Prostate gland (tissue), 2 donors: ENCODE measurements around the gene BNC2. TPM values are rescaled to one million over a fixed set of nuclear protein-coding genes. Genes with fewer than 3 reads are reported as not detected.

Source experiments
- DNase-seq: peaks from one replicate; pipeline ENCODE4 v3.0.0-alpha.2; 2019; ENCODE audit warnings: low spot score
- H3K27ac ChIP-seq, 2 donors: fragments of 200-600 bp; sonication (generic); 2 replicates each; pipeline ENCODE4 v1.5.1; 2017 to 2019
- H3K27me3 ChIP-seq: fragments of 200-600 bp; sonication (generic); replicated peaks from 2 replicates; pipeline ENCODE4 v1.5.1; 2019; ENCODE audit not compliant: insufficient read depth
- H3K36me3 ChIP-seq, 2 donors: fragments of 200-600 bp; sonication (generic); 1 replicate in 1 of 2; 2 replicates in 1 of 2; pipeline versions ENCODE4 v1.5.1 to v1.8.1; 2017 to 2019
- H3K4me1 ChIP-seq: fragments of 200-600 bp; sonication (generic); replicated peaks from 2 replicates; pipeline ENCODE4 v1.5.1; 2019
- H3K4me3 ChIP-seq, 2 donors: fragments of 200-600 bp; sonication (generic); 2 replicates each; pipeline ENCODE4 v1.5.1; 2017 to 2019
- H3K9me3 ChIP-seq: fragments of 200-600 bp; sonication (generic); 2 replicates; pipeline ENCODE4 v1.5.1; 2017
- CTCF ChIP-seq, 4 experiments: fragments of 200-600 bp in 2 of 4; fragments of 450-650 bp in 2 of 4; sonication (generic) in 2 of 4; IDR thresholded peaks; 1 replicate in 3 of 4; 2 replicates in 1 of 4; pipeline ENCODE4 v1.5.1; 2016 to 2019; ENCODE audit warnings: antibody characterized with exemption in 4 of 4, mild to moderate bottlenecking in 2 of 4, moderate library complexity in 2 of 4
- POLR2A ChIP-seq: fragments of 450-650 bp; IDR thresholded peaks from one replicate; pipeline ENCODE4 v1.6.1; 2016; ENCODE audit warnings: antibody characterized with exemption, mild to moderate bottlenecking
- POLR2AphosphoS5 ChIP-seq: sonication (generic); formaldehyde crosslinking; IDR thresholded peaks from one replicate; pipeline ENCODE4 v1.6.1; 2017; ENCODE audit warnings: antibody characterized with exemption
- WGBS: methylation state at CpG from one replicate; pipeline ENCODE4 v1.1.5; 2018; 5-methylcytosine and 5-hydroxymethylcytosine counted together
- intact Hi-C: fragments of 100-400 bp; cut with DNase I; formaldehyde crosslinking; loops from one replicate; pipeline ENCODE4 v1.14.2; 2022
- total RNA-seq, 2 donors: library from RNA; depleted of rRNA; stranded (reverse); fragments of >200 nt; gene quantifications; one replicate each; pipeline ENCODE4 v1.1.0, GENCODE V29; 2016

BNC2 gene
- total RNA-seq, 2 donors from 2014 or later: 4.9 to 37.2 TPM

- no peak overlapping the region for H3K4me3 ChIP-seq
- no peaks in the 10 kb centered on the region for H3K9me3 ChIP-seq
- no peaks in the 10 kb centered on the region for H3K27me3 ChIP-seq
- no peaks in the 10 kb centered on the region for H3K4me1 ChIP-seq
- H3K36me3 ChIP-seq: no peaks in the 10 kb centered on the region
- no peak for DNase-seq
- WGBS: 57% methylated on average over 10 of the region's 10 CpGs
- intact Hi-C loops: loop anchor here (5.0 kb wide), 1 partner anchor 38 kb away; no protein-coding TSS in a partner anchor
- no peak for TF ChIP-seq POLR2A
- TF ChIP-seq POLR2AphosphoS5: no peak
- no peak for TF ChIP-seq CTCF (IDR thresholded peaks at IDR 0.05)
- no peak overlapping the region for H3K27ac ChIP-seq
Measured at GRCh38 chr9:16864649-16865434, 5.6 kb downstream of the BNC2 start.

GRCh38 chr9:16848179-16848578 lies 22.3 kb downstream of the BNC2 start:
- no peaks in the 10 kb centered on the region for H3K36me3 ChIP-seq
- no peak for TF ChIP-seq CTCF (IDR thresholded peaks at IDR 0.05)
- TF ChIP-seq POLR2AphosphoS5: no peak
- TF ChIP-seq POLR2A: no peak
- no peaks in the 10 kb centered on the region for H3K4me1 ChIP-seq
- H3K27me3 ChIP-seq: no peaks in the 10 kb centered on the region
- no peak overlapping the region for H3K27ac ChIP-seq
- intact Hi-C loops: no loop called here
- no peaks in the 10 kb centered on the region for H3K9me3 ChIP-seq
- WGBS: 55% methylated on average over 3 of the region's 3 CpGs
- no peak overlapping the region for H3K4me3 ChIP-seq
- DNase-seq: no peak

- H3K4me1 ChIP-seq: no peaks in the 10 kb centered on the region
- no peak overlapping the region for H3K4me3 ChIP-seq
- intact Hi-C loops: no loop called here
- H3K36me3 ChIP-seq: no peaks in the 10 kb centered on the region
- no peak overlapping the region for H3K27ac ChIP-seq
- H3K9me3 ChIP-seq: no peaks in the 10 kb centered on the region
- no peaks in the 10 kb centered on the region for H3K27me3 ChIP-seq
- no peak for TF ChIP-seq CTCF (IDR thresholded peaks at IDR 0.05)
- no peak for TF ChIP-seq POLR2AphosphoS5
- no peak for TF ChIP-seq POLR2A
- no peak for DNase-seq
- 58% methylated on average over 3 of the region's 3 CpGs for WGBS
Measured at GRCh38 chr9:16846986-16847385, 23.5 kb downstream of the BNC2 start.

- no peaks in the 10 kb centered on the region for H3K4me1 ChIP-seq
- no peaks in the 10 kb centered on the region for H3K36me3 ChIP-seq
- no peaks in the 10 kb centered on the region for H3K27me3 ChIP-seq
- no peak for DNase-seq
- H3K4me3 ChIP-seq: no peak overlapping the region
- H3K27ac ChIP-seq: no peak overlapping the region
- intact Hi-C loops: no loop called here
- no peak for TF ChIP-seq POLR2AphosphoS5
- TF ChIP-seq POLR2A: no peak
- no peak for TF ChIP-seq CTCF (IDR thresholded peaks at IDR 0.05)
- WGBS: 89% methylated on average over 6 of the region's 6 CpGs
- no peaks in the 10 kb centered on the region for H3K9me3 ChIP-seq
Measured at GRCh38 chr9:16846367-16846766, 24.1 kb downstream of the BNC2 start.

- intact Hi-C loops: no loop called here
- H3K36me3 ChIP-seq: no peaks in the 10 kb centered on the region
- WGBS: 96% methylated on average over 5 of the region's 5 CpGs
Measured at GRCh38 chr9:16834817-16835216, 35.7 kb downstream of the BNC2 start.

More at GRCh38 chr9:16834817-16835216, 35.7 kb downstream of the BNC2 start:
- DNase-seq: no peak
- Histone ChIP-seq H3K4me1 (no peaks in the 10 kb centered on the region), H3K27ac (no peak overlapping the region), H3K9me3 (no peaks in the 10 kb centered on the region), H3K4me3 (no peak overlapping the region), H3K27me3 (no peaks in the 10 kb centered on the region)
- TF ChIP-seq CTCF (IDR thresholded peaks at IDR 0.05) (no peak), POLR2A (no peak), POLR2AphosphoS5 (no peak)
